NCI-H345 (cell line): ENCODE measurements around the gene TSEN15.
"Not testable (repeated sequence)": the region's sequence is repeated elsewhere in the genome, so short reads cannot be mapped to it uniquely, and the experiment has no call there.

Experiments used
- DNase-seq: peaks from one replicate; lab custom pipeline; 2025; lab: John Stamatoyannopoulos, UW

TSEN15 gene

GRCh38 chr1:184031409-184032107 lies 20.0 kb upstream of the TSEN15 start:
- no peak for DNase-seq

- no peak for DNase-seq
Observed at GRCh38 chr1:184032306-184032929, 19.1 kb upstream of the TSEN15 start.

DNA sequence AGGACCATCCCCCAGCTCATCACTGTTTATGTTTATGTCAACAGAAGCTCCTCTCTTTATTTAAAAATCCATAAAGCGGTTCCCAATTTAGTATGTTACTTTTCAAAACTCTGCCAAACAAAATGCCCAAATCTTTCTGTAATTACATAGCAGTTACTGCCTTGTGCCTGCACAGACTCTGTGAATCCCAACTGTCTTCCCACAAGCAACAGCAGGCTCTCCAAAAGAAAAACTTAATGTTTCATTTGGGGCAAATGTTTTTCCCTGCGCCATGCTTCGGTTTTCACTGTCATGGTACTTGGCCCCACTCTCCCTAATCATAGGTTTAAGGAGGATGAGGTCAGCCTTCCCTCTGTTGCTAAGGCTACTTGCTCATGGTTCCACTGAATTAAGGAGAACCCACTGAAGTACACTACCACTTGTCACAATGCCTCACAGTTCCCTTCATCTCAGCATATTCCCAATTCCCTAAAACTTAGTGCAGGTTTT lies 18.6 kb upstream of the TSEN15 start:
- no peak for DNase-seq

- DNase-seq = no peak
Observed at GRCh38 chr1:184033711-184034167, 17.8 kb upstream of the TSEN15 start.

- DNase-seq = no peak
Observed at GRCh38 chr1:184034761-184035379, 16.7 kb upstream of the TSEN15 start.

GRCh38 chr1:184035719-184036516 lies 15.6 kb upstream of the TSEN15 start:
- DNase-seq = no peak

DNA sequence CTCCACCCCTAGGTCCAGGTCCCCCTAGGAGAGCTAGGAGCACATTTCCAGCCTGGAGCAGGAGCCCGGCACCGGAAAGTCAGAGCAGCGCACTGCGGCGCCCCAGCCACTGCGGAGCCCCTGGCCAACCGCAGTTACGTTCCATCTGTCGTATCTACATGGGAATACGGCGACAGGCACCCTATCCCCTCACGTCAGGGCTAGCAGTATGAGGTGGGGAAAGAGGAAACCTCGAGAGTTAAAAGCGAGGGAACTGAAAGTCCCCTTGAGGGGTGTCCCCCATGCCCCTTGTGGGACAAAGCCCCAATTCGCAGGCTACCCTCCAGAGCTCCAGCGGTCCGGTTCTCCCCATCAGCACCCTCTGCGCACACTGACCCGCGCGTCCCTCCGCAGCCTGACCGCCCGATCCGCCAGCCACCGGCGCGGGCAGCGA lies 15.0 kb upstream of the TSEN15 start:
- DNase-seq = peak; percentile 12

DNA sequence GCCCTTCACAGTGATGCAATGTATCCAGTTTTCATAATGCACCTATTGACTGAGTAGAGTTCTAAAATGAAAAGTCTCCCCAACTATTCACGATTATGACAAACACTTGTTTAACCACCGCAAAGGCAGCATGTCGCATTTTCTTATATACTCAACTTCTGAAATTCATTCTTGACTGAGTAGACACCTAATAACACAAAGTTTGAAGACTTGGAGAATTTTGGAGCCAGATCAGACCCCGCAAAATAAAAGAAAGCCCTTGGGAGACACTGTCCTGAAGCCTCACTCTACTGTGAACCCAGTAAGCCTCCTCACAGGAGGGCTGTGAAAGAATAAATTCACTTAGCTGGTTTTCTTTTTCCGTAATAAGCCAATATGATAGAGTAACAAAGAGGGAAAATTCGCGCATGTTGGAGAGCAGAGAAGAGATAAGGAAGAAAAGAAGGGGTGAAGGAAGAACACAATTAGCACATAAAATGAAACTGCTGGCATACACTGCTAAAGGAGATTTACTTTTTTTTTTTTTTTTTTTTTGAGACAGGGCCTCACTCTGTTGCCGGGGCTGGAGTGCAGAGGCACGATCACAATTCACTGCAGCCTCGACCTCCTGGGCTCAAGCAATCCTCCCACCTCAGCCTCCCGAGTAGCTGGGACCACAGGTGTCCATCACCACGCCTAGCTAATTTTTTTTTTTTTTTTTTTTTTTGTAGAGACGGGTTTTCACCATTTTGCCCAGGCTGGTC lies 13.5 kb upstream of the TSEN15 start:
- DNase-seq = no peak

DNA sequence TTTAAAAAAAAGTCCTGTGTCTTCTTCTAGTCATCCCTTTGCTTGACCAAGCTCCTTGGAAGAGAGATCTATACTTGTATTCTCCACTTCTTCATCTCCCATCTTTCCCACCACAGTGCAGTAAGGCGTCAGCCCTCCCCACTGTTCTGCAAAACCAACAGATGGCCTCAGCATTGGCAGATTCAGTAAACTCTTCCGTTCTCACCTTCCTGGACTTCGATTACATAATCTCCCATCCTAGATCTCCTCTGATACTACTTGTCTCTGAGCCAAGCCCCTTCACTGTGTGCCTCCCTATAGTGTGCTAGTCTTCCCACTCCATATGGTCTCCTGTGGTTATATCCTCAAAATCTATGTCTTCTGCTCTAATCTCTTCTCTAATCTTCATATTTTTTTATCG lies 12.4 kb upstream of the TSEN15 start:
- no peak for DNase-seq

DNA sequence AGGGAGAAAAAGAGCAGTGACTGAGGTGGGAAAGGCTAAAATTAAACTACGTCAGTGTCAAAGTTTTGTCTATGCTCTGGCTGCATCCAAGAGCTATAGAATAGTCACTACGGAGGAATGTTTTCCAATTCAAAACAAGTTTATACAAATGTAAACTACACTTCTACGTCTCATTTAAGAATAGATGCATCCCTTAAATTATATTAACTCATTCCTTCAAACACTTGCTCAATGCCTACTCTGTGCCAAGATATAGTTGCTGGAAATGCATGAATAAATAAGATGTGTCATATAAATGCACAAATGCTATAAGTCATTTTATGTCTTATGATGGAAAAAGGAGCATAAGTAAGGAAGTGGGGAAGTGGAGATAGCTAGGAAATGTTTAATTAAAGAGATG lies 9.8 kb upstream of the TSEN15 start:
- no peak for DNase-seq

DNA sequence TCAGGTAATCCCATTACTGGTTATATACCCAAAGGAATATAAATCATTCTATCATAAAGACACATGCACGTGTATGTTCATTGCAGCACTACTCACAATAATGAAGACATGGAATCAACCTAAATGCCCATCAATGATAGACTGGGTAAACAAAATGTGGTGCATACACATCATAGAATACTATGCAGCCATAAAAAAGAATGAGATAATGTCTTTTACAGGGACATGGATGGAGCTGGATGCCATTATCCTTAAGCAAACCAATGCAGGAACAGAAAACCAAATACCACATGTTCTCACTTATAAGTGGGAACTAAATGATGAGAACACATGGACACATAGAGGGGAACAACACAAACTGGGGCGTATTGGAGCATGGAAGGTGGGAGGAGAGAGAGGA lies 8.2 kb upstream of the TSEN15 start:
- DNase-seq = not testable (repeated sequence)

DNA sequence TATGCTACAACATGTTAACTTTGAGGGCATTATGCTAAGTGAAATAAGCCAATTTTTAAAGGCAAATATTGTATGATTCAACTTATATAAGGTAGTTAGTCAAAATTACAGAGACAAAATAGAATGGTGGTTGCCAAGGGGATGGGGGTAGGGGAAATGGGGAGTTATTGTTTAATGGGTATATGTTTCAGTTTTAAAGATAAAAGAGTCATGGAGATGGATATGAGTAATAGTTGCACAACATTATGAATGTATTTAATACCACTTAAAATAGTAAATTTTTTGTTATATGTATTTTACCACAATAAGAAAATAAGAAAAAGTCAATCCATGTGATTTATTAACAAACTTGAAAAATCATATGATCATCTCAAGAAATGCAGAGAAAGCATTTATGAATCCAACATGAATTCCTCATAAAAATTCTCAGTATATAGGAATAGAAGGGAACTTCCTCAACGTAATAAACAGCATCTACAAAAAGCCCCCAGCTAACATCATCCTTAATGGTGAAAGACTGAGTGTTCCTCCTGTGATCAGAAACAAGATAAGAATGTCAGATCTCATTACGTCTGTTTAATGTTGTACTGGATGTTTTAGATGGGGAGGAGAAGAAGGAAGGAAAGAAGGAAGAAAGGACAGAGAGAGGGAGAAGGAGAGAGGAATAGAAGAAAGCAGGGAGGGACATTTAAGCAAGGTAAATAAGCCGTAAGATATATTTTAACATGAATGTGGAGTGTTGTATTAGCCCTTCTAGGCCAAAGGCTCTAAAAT lies 6.7 kb upstream of the TSEN15 start:
- DNase-seq = no peak

DNA sequence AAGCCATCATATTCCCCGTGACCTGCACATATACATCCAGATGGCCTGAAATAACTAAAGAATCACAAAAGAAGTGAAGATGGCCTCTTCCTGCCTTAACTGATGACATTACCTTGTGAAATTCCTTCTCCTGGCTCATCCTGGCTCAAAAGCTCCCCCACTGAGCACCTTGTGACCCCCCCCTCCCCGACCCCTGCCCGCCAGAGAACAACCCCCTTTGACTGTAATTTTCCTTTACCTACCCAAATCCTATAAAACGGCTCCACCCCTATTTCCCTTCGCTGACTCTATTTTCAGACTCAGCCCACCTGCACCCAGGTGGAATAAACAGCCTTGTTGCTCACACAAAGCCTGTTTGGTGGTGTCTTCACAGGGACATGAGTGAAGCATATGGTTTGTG lies 4.0 kb upstream of the TSEN15 start:
- not testable (repeated sequence) for DNase-seq

DNA sequence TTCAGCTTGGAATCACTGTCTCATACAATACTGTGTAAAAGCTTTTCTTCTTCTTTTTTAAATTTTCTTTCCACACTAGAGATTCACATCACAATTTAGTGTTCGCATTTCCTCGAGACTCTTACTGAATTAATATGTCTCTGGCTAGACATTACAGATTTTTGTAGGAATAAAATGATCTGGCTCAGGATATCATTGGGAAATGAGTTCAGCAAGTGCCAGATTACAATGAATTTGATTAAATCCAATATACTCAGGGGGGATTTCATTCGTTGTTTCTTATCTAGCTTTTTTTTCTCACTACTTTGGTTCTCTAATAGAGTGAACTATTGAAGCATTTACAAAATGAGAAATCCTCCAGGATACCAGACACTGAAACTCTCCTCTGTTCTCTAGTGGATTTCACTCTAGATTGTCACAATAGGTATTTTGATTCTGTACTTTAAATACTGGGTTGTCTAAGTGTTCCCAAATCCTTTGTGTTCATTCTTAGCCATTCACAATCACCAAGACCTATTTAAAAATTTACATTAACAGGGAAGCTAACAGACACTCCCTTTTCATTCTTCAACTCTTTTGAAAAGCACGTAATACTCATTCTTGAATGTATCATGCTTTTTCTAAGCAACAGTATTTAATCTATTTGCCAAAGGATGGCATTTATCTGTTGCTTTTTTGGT lies 2.8 kb upstream of the TSEN15 start:
- no peak for DNase-seq

DNA sequence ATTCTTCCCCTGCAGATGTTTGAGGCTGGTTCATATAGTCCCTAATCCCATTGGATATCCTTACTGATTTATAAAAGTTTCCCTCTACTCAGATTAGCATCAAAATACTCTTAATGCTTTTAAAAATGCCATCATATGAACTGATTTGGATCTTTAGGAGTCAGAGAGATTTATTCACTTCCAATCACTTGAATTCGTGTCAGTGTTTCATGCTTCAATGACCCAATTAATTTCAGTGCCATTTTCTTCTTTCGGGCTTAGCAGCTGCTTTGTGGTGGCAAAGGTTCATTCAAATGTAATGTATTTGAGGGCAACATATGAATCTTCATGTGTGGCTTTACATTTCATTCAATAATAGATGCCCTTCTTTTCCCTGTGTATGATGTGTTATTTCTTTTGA lies 2.2 kb upstream of the TSEN15 start:
- DNase-seq = no peak

DNA sequence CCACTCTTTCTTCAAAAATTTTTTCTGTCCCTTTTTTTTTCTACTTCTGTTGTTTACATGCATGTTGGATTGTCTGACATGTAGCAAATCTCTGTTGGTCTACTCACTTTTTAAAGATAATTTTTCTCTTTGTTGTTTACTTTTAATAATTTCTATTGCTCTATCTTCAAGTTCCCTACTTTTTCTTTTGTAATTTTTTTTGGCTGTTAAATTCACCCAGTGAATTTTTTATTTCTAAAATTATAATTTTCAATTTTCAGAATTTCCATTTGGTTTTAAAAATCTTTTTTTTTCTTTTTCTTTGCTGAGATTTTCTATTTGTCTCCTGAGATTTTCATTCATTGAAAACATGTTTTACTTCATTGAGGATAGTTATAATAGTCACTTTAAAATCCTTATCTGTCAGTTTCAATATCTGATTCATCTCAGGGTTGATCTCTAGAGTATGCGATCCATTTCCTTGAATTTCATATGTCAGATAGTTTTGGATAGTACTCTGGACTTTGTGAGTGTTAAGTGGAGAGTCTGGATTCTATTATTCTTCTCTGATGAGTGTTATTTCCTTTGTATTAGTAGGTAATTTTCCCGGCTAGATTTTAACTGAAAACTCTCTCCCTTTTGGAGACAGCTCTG lies 1.6 kb upstream of the TSEN15 start:
- DNase-seq = no peak

DNA sequence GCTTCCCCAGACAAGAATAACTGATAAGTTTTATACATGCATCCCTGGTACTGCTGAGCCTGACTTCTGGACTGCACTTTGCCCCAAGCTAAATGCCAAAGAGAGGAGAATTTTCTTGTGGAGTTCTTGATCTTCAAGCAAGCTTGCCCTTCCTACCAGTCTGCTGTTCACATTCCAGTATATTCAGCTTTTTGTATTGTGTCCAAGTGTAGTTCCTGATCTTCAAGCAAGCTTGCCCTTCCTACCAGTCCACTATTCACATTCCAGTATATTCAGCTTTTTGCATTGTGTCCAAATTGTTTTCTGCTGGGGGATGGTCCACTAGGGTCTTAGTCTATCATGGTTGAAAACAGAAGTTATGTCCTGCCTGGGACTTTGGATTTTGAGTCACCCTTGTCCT lies 894 bp upstream of the TSEN15 start:
- DNase-seq = no peak

DNA sequence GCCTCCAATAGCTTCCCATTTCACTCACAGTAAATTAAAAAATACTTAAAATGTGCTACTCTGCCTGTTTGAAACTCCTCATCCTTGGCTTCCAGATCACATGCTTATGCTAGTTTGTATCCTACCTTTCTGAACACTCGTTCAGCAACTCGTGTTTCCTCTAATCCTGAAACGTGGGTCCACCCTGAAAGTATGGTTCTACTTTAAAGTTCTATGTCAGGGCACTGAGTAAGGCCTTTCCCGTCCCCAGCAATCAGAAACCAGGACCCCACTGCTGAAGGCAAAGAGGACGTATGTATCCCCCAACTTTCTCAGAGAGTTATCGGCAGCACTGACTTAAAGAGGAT lies 419 bp upstream of the TSEN15 start:
- DNase-seq = no peak

DNA sequence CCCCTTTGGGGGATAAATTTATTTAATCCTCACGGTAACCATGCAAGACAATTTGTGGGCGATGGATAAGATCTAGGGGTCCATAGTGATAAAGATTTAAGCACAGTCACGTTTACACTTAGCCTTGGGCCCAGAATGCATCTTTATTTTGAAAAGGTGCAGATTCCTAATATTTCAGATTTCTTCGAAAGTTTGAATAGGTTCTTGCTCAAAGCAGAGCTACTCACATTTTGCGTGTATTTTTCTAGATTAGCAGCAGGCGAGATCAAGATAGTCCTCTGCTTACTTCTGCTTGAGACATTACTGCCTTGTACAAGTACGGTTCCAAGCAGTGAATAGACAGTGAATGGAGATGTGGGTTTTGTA lies 647 bp downstream of the TSEN15 start:
- DNase-seq = no peak

DNA sequence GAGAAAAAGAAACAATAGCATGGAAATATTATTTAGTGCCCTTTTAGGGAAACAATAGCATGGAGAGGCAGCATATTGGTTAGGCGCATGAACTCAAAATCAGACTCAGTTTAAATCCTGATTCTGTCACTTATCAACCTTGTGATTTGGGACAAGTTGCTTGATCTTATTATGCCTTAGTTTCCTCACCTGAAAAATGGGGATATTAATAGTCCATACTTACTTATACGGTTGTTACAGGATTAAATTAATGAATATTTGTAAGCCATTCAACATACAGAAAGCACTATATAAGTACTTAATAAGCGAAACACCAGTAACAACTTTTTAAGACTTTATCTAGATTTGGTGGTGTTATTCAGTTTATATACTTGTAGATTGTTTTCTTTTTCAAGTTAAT lies 1.2 kb downstream of the TSEN15 start:
- no peak for DNase-seq
